Activated T-helper 2 cell treated with anti-CD3 and anti-CD28 coated beads, Interferon-gamma antibody, Interleukin-2, Interleukin-4, amounts not matched to agents 10 μg/mL and 5 μg/mL and 100 μg/mL, durations not matched to agents 14 hours and 24 hours and 36 hours (primary cell): ENCODE data around the gene FAM222A. TPM values are rescaled to one million over a fixed set of nuclear protein-coding genes. Genes with fewer than 3 reads are reported as not detected.

ENCODE experiments used
- DNase-seq: peaks from one replicate; pipeline ENCODE4 v3.0.0; 2021; ENCODE audit warnings: low spot score
- H3K27ac Mint-ChIP-seq: one replicate; pipeline ENCODE4 v1.8.0; 2021; ENCODE audit warnings: mixed read lengths
- H3K27me3 Mint-ChIP-seq: one replicate; pipeline ENCODE4 v1.8.0; 2021; ENCODE audit warnings: low read depth, mixed read lengths
- H3K36me3 Mint-ChIP-seq: one replicate; pipeline ENCODE4 v1.8.0; 2021; ENCODE audit warnings: low read depth, mixed read lengths
- H3K4me1 Mint-ChIP-seq: one replicate; pipeline ENCODE4 v1.8.0; 2021; ENCODE audit warnings: low read depth, mixed read lengths
- H3K4me3 Mint-ChIP-seq: one replicate; pipeline ENCODE4 v1.8.0; 2021; ENCODE audit warnings: low read depth, mild to moderate bottlenecking, moderate library complexity, mixed read lengths
- H3K9me3 Mint-ChIP-seq: one replicate; pipeline ENCODE4 v1.8.0; 2021; ENCODE audit warnings: mixed read lengths
- intact Hi-C: fragments of 100-400 bp; cut with micrococcal nuclease; formaldehyde crosslinking; loops from one replicate; pipeline ENCODE4 v1.15.1; 2023
- total RNA-seq: library from RNA; stranded (reverse); gene quantifications from 2 replicates; pipeline ENCODE4 v1.2.3, GENCODE V29; 2022

Gene FAM222A
- total RNA-seq, 1 donor from 2014 or later: 1.6 TPM

DNA sequence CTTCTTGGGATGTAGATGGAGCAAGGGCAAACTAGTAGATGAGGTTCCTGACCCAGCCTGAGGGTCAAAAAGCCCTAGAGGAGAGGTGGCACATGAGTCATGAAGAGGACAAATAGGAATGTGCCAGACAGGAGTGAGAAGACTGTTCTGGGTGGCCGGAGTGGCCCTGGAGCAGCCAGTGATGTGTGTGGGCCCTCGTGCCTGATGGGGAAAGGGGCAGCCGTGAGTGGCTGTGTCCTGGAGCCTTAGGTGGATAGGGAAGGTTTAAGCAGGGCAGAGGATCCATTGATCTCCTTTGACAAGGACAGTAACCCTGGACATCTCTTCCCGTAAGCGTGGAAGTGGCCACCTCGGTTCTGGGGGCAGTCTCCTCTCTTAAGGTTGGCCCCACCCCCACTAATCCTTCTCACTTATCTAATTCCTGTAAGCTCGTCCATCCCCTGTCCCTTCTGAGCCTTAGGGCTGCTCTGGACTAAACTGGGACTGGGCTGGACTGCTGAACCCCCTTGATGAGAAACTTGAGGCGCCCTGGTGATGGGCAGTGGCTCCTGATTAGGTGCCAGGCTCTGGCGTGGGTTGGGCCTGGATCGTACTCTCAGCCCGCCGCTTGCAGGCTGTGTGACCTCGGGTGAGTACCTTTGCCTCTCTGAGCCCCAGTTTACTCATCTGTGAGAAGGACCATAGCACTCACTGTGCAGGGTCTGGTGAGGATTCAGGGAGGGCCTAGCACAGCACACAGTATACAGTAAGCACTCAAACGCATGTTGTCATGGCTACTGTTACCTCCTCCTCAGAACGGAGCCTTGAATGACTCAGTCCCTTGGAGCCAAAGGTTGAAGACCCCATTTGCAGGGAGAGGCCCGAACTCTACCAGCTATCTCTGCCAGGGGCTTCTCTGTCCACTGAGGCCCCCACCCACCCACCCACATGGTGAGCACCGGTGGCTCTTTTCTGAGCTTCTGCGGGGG lies 4.0 kb downstream of the FAM222A start:
- DNase-seq: no peak
- Mint-ChIP-seq H3K27me3 (peaks cover 39% of the 10 kb centered on the region), H3K9me3 (no peaks in the 10 kb centered on the region), H3K36me3 (no peaks in the 10 kb centered on the region), H3K4me3 (no peak overlapping the region), H3K27ac (no peak overlapping the region), H3K4me1 (no peaks in the 10 kb centered on the region)
- intact Hi-C loops: loop anchor here (10.0 kb wide), 1 partner anchor 407 kb away; the partner anchor contains the start of gene IFT81

DNA sequence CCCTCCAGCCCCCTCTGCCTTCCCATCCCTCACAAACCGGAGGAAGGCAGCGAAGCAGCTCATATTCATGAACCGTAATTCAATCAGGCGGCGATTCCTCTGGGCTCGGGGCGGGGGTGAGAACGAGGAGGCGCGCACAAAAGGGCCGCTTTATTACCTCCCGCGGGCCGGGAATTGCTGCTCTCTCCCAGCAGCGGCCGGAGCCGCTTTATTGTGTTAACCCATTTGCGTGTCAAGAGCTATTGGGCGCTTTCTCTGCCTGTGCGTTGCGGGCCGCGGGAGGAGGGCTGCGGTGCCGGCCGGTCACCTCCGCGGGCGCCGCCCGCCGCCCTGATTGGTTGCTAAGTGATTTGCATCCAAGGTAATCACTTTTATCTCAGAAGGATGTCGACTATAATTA lies 4.8 kb downstream of the FAM222A start:
- no peaks in the 10 kb centered on the region for H3K9me3 Mint-ChIP-seq
- no peak overlapping the region for H3K27ac Mint-ChIP-seq
- H3K36me3 Mint-ChIP-seq: no peaks in the 10 kb centered on the region
- H3K27me3 Mint-ChIP-seq: peaks cover 39% of the 10 kb centered on the region
- intact Hi-C loops: loop anchor here (10.0 kb wide), 1 partner anchor 406 kb away; the partner anchor contains the start of gene IFT81
- H3K4me1 Mint-ChIP-seq: no peaks in the 10 kb centered on the region
- H3K4me3 Mint-ChIP-seq: no peak overlapping the region
- no peak for DNase-seq

DNA sequence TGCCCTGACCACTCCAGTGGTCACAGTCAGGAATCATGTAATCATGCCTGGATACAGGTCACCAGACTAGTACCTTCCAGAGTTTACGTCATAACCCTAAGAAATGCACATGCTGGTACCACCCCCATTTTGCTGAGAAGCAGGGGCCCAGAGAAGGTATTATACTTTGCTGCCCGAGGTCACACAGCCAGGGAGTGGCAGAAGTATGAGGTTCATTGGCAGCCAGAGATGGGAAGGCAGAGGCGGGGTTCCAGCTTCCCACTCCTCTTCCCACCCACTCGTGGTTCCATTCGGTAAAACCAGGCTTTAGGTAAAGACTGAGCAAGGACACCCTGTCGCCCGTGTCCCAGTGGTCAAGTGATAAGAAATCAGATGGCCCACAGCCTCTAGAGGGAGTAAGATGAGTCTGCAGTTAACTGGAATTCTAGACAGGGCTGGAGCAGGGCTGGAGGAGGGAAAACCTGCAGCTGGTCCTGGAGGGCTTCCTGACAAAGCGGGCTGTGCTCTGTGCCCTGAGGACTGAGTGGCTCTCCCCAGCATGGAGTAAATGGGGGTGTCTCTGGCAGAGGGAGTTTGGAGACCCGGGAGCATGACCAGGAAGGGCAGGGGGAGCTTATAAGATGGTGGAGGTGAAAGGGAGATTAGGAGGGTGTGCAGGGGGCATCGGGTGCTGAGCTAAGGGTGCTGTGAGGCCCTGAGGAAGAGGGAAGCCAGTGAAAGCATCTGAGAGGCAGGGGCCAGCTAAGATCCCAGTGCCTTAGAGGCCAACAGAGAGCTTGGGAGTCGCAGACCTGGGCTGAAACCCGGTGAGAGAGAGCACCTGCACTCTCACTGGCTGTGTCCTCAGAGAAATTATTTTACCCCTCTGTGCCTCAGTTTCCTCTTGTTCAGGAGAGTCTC lies 5.7 kb downstream of the FAM222A start:
- H3K27me3 Mint-ChIP-seq: peaks cover 39% of the 10 kb centered on the region
- H3K9me3 Mint-ChIP-seq: no peaks in the 10 kb centered on the region
- H3K4me3 Mint-ChIP-seq: no peak overlapping the region
- no peak overlapping the region for H3K27ac Mint-ChIP-seq
- H3K36me3 Mint-ChIP-seq: no peaks in the 10 kb centered on the region
- H3K4me1 Mint-ChIP-seq: no peaks in the 10 kb centered on the region
- intact Hi-C loops: loop anchor here (10.0 kb wide), 1 partner anchor 405 kb away; the partner anchor contains the start of gene IFT81
- DNase-seq: no peak

DNA sequence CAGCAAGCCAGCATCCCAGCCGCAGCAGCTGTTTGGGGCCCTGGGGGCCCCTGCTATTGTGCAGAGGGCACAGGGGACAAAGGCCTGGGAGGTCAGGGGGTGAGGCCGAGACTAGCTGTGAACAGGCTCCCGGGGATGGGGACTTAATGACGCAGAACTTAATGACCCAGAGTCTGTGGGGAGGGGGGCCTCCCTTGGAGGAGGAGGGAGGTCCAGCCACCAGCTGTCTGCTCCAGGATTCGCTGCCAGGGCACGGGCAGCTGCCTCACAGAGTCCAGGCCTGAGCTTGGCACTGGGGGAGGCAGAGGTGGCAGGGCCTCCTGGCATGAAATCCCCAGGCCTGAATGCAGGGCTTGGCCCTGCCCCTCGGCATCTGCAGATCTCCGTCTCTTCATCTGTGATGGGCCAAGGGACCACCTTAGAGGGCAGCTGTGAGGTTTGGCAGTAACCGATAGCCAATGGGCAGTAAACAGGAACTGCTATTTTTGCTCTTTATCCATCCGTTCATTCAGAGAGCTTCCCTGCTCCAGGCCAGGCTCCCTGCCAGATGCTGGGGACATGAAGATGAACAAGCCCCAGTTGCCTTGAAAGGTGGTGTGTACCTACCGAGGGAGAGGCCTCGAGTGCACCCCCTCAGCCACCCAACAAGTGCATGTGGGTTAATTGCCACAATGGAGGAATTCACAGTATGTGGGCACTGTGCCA lies 6.7 kb downstream of the FAM222A start:
- H3K4me3 Mint-ChIP-seq: no peak overlapping the region
- intact Hi-C loops: no loop called here
- H3K27me3 Mint-ChIP-seq: peaks cover 39% of the 10 kb centered on the region
- H3K36me3 Mint-ChIP-seq: no peaks in the 10 kb centered on the region
- no peaks in the 10 kb centered on the region for H3K4me1 Mint-ChIP-seq
- no peak overlapping the region for H3K27ac Mint-ChIP-seq
- no peak for DNase-seq
- H3K9me3 Mint-ChIP-seq: no peaks in the 10 kb centered on the region

DNA sequence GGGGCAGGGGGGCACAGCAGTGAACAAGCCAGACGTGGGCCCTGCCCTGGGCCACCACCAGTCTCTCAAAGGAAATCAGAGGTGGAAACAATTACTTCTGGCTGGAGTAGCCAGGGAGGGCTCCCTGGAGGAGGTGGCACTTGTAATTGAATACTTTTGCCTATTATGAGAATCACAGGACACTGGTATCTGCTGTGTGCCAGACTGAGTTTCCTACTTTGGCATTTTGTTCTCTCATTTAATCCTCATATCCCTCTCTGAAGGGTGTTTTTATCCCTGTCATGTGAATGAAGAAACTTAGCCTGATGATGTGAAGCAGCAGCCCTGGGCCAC lies 7.2 kb downstream of the FAM222A start:
- no peaks in the 10 kb centered on the region for H3K9me3 Mint-ChIP-seq
- H3K27me3 Mint-ChIP-seq: peaks cover 36% of the 10 kb centered on the region
- no peaks in the 10 kb centered on the region for H3K4me1 Mint-ChIP-seq
- H3K36me3 Mint-ChIP-seq: no peaks in the 10 kb centered on the region
- H3K27ac Mint-ChIP-seq: no peak overlapping the region
- no peak for DNase-seq
- intact Hi-C loops: no loop called here
- H3K4me3 Mint-ChIP-seq: no peak overlapping the region

DNA sequence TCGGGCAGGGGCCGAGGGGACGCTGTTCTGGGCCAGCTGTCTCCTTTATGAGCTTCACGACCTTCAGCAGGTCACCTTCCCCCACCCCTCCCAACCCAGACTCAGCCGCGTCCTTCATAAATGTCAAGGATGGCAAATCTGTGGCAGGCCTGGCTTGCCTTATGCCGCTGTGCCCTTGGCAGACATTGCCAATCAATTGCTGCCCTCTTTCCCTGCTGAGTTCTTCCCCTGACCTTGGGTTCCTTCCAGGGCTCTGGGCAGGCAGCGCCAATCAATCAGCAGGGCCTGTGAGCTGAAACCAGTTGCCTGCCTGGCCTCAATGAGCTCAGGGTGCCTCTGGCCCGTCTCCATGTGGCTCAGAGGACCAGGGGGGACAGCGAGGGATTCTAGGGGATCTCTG lies 7.7 kb downstream of the FAM222A start:
- no peak overlapping the region for H3K27ac Mint-ChIP-seq
- H3K4me3 Mint-ChIP-seq: no peak overlapping the region
- H3K4me1 Mint-ChIP-seq: no peaks in the 10 kb centered on the region
- no peak for DNase-seq
- H3K27me3 Mint-ChIP-seq: peaks cover 32% of the 10 kb centered on the region
- H3K9me3 Mint-ChIP-seq: no peaks in the 10 kb centered on the region
- no peaks in the 10 kb centered on the region for H3K36me3 Mint-ChIP-seq
- intact Hi-C loops: no loop called here

DNA sequence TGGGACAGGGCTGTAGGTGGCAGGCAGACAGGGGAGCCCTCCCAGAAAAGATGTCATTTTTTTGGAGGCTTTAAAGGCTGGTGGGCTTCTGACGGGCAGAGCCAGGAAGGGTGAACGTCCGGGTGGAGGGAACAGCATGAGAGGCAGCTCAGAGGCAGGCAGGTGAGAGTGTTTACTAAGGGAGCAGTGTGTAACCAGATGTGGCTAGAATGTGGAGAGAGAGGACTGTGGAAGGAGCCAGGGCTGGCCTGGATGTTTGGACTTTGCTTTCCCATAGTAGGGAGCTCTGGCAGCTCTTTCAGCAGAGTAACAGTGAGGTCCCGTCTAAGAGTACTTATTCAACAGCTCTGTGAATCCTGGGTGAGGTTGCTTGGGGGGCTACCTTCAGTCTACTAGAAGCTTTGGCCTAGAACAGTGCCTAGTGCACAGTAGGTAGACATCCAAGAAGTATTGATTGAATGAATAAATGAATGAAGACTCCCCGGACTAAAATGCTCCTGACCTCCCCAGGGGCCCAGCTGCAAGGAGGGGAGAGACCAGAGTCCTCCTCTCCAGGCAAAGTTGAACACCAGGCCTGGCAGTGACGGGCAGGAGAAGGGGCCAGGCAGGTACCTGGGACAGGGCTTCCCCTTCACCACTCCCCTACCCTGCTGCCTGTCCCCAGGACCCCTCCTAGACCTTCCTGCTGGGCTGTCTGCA lies 8.5 kb downstream of the FAM222A start:
- peaks cover 23% of the 10 kb centered on the region for H3K27me3 Mint-ChIP-seq
- H3K27ac Mint-ChIP-seq: no peak overlapping the region
- H3K4me1 Mint-ChIP-seq: no peaks in the 10 kb centered on the region
- intact Hi-C loops: no loop called here
- no peak overlapping the region for H3K4me3 Mint-ChIP-seq
- no peak for DNase-seq
- H3K36me3 Mint-ChIP-seq: no peaks in the 10 kb centered on the region
- H3K9me3 Mint-ChIP-seq: no peaks in the 10 kb centered on the region

DNA sequence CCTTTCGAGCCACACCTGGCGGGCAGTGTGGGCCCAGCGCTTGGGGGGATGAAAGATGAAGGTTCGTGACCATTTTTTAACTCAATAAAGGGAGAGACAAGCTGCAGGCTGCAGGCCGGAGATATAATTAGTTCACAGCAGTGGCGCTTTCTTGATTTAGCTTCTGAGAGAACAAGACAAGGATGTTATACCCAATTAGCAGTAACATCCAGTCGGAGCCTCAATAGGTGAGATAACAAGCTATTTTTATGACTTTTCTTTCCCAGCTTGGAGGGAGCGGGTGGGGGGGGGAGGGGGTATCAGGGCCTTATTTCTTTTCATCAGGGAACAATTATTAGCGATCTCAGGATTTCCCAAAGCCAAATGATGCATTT lies 9.1 kb downstream of the FAM222A start:
- no peaks in the 10 kb centered on the region for H3K9me3 Mint-ChIP-seq
- H3K4me1 Mint-ChIP-seq: no peaks in the 10 kb centered on the region
- H3K36me3 Mint-ChIP-seq: no peaks in the 10 kb centered on the region
- peaks cover 17% of the 10 kb centered on the region for H3K27me3 Mint-ChIP-seq
- H3K4me3 Mint-ChIP-seq: no peak overlapping the region
- intact Hi-C loops: no loop called here
- H3K27ac Mint-ChIP-seq: no peak overlapping the region
- DNase-seq: no peak

DNA sequence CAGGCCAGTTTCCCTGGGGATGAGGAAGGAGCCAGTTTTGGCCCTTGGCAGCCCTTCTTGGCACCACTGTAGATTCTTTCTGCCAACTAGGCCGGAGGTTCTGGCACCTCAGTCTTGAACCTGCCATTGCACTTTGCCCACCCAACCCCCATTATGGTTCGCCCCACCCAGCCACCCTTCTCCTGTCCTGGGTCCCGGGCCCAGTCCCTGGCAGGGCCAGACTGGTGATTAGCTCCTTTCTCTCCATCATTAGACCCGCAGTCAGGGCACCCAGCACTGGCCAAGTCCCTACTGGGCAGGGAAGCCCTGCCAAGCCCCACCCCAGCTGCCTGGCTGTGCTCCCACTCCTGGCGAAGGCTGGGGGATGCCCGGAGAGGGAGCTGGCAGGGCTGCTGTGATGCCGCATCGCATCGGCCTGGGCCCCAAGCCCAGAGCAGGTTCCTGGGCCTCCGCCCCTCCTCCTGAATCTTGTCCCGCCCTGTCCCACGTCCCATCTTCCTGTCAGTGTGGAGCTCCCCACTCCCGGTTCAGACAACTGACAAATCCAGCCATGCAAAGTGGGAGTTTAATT lies 9.8 kb downstream of the FAM222A start:
- H3K27ac Mint-ChIP-seq: no peak overlapping the region
- no peak for DNase-seq
- peaks cover 14% of the 10 kb centered on the region for H3K27me3 Mint-ChIP-seq
- H3K9me3 Mint-ChIP-seq: no peaks in the 10 kb centered on the region
- H3K36me3 Mint-ChIP-seq: no peaks in the 10 kb centered on the region
- H3K4me3 Mint-ChIP-seq: no peak overlapping the region
- intact Hi-C loops: no loop called here
- no peaks in the 10 kb centered on the region for H3K4me1 Mint-ChIP-seq

DNA sequence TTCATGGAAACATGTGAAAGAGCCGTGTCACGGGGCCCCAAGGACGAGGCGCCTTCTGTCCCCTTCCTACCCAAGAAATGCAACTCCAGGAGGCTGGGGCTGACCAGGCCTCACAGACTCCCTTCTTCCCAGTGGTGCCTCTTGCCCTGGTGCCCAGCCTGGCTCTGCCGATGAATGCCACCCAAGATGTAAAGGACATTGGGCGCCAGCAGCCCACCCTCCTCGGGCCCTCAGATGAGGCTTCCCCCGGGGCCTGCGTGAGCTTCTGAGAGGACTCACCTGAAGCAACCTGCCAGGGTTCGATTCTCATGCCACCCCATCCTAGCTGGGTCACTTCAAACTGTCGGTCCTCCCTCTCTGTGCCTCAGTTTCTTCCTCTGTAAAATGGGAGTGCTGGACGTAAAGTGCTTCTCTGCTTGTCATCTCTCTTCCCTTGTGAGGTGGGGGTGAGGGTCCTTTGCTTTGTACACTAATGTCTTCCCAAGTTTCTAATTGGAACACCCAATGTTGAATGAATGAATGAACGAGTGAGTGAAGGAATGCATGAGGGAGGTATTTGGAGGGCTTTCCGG lies 10.8 kb downstream of the FAM222A start:
- intact Hi-C loops: no loop called here
- Mint-ChIP-seq H3K4me3 (no peak overlapping the region), H3K4me1 (no peaks in the 10 kb centered on the region), H3K27ac (no peak overlapping the region), H3K27me3 (peaks cover 6% of the 10 kb centered on the region), H3K9me3 (no peaks in the 10 kb centered on the region), H3K36me3 (no peaks in the 10 kb centered on the region)
- DNase-seq: no peak

DNA sequence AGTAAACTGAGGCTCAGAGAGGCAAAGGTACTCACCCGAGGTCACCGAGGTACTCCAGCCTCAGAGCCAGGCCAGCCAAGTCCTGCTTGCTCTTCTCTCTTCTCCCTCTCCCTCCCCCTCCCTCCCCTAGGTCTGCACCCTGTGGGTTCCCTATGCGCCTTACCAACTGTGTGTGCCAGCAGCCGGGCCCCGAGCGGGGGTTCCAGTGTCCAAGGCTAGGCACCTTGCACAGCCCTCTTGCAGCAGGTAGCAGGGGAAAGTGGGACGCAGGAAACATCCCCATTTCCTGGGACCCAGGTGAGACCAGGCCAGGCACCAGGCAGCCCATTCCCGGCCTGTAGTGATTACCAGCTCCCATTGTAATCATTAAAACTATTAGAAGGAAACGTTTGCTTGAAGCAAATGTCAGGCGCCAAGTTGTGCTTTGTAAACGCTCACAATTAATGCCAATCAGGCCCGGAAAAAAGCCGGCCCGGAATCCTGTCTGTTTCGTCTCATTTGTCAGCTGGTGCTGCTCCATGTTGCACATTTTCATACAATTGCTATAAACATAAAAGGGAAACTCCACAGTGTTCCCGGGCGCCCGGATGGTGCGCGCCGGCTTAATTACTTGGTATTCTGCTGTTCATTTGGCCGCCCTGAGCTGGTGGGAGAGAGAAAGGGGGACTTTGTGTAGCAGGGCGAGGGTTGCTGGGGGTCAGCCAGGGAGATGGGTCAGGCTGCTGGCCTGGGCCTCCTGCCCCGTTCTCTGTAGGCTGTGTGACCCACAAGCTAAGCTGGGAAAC lies 11.9 kb downstream of the FAM222A start:
- H3K9me3 Mint-ChIP-seq: no peaks in the 10 kb centered on the region
- intact Hi-C loops: no loop called here
- no peak overlapping the region for H3K4me3 Mint-ChIP-seq
- no peak overlapping the region for H3K27ac Mint-ChIP-seq
- H3K4me1 Mint-ChIP-seq: no peaks in the 10 kb centered on the region
- no peak for DNase-seq
- H3K36me3 Mint-ChIP-seq: no peaks in the 10 kb centered on the region
- peaks cover 1% of the 10 kb centered on the region for H3K27me3 Mint-ChIP-seq
